Skin epidermis (tissue), 12 donors: ENCODE data around the gene PAMR1.
A peak's percentile ranks its signal among the peaks of the same experiment; 100 is the strongest.

Experiments
- H3K27ac ChIP-seq, 21 experiments: fragments of 200-600 bp; sonication (generic) in 11 of 21; one replicate each; pipeline ENCODE4 v1.5.0; 2020; ENCODE audit warnings: mild to moderate bottlenecking in 3 of 21, inconsistent platforms in 2 of 21, moderate library complexity in 2 of 21
- H3K4me3 ChIP-seq, 7 experiments: fragments of 200-600 bp; sonication (generic) in 2 of 7; one replicate each; pipeline ENCODE4 v1.5.0; 2020; ENCODE audit warnings: inconsistent platforms in 2 of 7, mild to moderate bottlenecking in 2 of 7, moderate library complexity in 1 of 7

Gene PAMR1

DNA sequence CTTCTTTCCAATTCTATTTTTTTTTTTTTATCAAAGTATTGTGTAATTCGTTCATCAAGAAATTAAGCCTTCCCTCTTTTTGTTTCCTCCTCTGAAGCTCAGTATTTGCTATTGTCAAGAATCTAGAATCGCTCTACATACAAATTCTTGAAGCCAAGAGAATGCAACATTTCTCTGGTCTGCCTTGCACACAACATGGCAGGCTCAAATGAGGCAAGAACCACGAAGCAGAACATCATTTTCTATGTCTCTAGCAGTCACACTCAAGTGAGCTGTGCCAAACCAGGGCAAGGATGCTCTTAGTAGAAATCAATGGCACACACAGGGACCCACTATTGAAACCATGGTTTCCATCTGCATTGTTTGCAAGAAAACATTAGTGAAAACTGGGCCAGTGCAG, 59.4 kb downstream of the PAMR1 start:
- H3K27ac ChIP-seq = no peak overlapping the region

GRCh38 chr11:35464308-35464707, 61.1 kb downstream of the PAMR1 start:
- H3K27ac ChIP-seq = no peak overlapping the region
- H3K4me3 ChIP-seq = no peak overlapping the region

More for the DNA sequence above, 59.4 kb downstream of the PAMR1 start:
- no peak overlapping the region for H3K4me3 ChIP-seq

DNA sequence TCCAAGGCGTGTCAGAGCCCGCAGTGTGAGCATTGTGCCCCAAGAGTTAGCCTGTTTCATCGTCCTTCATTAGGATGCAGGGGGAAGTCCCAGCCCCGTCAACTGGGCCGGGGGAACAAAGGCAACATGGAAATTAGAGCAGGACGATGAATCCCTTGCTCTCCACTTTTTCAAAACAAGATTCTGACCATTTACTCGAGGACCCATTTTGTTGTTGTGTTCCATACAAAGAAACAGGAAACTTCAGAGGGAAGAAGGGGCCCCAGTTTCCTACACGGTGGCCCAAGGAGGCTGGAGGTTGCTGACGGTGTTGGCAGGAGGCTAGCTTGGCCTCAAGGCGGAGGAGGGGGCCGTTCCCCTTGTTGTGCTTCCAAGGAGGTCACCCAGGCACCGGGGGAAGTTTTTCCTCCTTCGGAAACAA, 62.1 kb downstream of the PAMR1 start:
- no peak overlapping the region for H3K4me3 ChIP-seq
- no peak overlapping the region for H3K27ac ChIP-seq

GRCh38 chr11:35461917-35462538, 63.4 kb downstream of the PAMR1 start:
- Histone ChIP-seq H3K4me3 (no peak overlapping the region), H3K27ac (no peak overlapping the region)

GRCh38 chr11:35459489-35459888, 65.9 kb downstream of the PAMR1 start:
- H3K27ac ChIP-seq = no peak overlapping the region
- H3K4me3 ChIP-seq = no peak overlapping the region

GRCh38 chr11:35458846-35459245, 66.6 kb downstream of the PAMR1 start:
- Histone ChIP-seq H3K27ac (no peak overlapping the region), H3K4me3 (no peak overlapping the region)

DNA sequence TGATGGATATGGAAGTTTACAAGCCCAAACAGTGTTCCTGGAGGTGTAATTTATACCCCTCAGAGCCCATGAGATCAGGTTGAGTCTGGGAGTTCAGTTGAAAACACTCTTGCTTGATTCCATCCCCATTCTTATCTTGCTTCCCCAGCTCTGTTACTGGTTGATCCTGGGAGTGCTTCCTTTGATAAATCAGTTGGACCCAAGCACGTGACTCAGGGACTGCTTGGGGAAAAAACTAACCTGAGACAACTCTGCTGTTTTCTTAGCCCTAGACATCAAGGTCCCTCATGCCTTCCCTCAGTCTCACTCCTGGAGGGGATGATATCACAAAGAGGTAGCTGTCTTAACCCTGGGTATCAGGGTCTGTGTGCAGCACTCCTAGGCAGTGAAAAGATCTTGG, 71.1 kb downstream of the PAMR1 start:
- Histone ChIP-seq H3K4me3 (no peak overlapping the region), H3K27ac (no peak overlapping the region)

GRCh38 chr11:35436581-35437250, 88.7 kb downstream of the PAMR1 start:
- no peak overlapping the region for H3K4me3 ChIP-seq
- H3K27ac ChIP-seq = no peak overlapping the region

- H3K4me3 ChIP-seq = no peak overlapping the region
- no peak overlapping the region for H3K27ac ChIP-seq
Measured at GRCh38 chr11:35433588-35433987, 91.8 kb downstream of the PAMR1 start.

GRCh38 chr11:35432464-35432863, 93.0 kb downstream of the PAMR1 start:
- Histone ChIP-seq H3K4me3 (no peak overlapping the region), H3K27ac (no peak overlapping the region)

DNA sequence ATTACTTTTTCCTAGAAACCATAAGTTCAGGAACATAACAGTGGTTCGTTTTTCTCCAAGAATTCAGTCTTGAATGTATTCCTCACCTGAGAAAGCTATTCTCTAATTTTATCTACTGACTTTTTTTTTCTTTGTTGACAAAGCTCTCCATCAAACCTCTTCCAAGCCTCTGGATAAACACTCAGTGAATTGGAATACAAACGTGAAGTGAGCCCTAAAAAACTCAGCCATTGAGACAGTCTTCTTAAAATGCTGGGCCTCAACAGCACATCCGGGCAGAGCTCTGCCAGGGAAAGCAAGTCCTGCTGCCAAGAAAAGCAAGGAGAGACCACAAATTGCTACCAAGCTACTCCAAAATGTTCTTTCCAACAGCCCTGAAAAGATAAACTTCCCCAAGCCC, 98.3 kb downstream of the PAMR1 start:
- no peak overlapping the region for H3K27ac ChIP-seq
- H3K4me3 ChIP-seq = no peak overlapping the region

GRCh38 chr11:35426351-35426750, 99.1 kb downstream of the PAMR1 start:
- Histone ChIP-seq H3K4me3 (no peak overlapping the region), H3K27ac (no peak overlapping the region)

DNA sequence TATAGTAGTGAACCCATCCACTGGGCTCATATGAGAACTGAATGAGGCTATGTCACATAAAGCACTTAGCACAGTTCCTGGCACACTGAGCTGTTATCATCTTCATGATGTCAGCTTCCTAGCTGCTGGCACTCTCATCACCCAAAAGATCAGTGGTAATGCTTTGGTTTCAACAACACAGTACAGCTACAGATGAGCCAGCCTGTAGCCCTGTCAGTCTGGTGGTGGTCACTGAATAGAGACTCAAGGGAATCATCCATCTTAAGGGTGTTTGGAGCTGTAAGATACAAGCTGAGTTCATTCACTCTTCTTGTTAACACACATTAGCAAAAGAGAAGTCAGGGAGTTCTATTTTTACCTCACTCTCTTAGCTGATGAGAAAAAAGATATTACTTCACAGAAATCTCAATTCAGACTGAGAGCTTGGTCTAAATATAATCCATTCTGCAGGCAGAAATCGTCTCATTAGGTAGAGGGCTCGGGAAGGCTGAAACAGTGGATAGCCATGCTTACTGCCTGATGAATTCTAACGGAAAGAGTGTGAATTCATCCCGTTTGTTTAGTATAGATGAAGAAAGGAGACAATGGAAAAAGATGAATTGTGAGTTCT, 99.7 kb downstream of the PAMR1 start:
- peak overlapping the region in 1 of 21 experiments; percentile 15 for H3K27ac ChIP-seq
- no peak overlapping the region for H3K4me3 ChIP-seq

- no peak overlapping the region for H3K4me3 ChIP-seq
- H3K27ac ChIP-seq = no peak overlapping the region
Measured at GRCh38 chr11:35424157-35424940, 101.1 kb downstream of the PAMR1 start.

DNA sequence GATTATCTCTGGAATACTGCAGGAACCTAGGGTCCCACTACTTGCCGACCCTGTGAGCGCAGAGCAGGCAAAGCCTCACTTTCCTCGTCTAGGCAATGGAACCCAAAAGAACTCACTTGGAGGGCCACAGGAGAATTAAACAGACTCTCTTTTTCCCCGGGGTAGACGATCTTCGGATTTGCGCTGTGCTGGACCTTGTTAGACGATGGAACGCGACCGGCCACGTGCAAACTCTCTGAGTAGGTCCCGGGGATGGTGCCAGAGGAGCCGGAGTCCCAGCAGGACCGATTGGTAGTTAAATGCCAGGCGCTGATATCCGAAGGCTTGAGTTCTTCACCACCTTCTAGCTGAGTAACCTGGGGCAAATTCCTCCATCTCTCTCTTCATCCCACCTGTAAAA, 105.0 kb downstream of the PAMR1 start:
- H3K4me3 ChIP-seq = peak overlapping the region in 2 of 7 experiments; percentile 20 to 55

DNA sequence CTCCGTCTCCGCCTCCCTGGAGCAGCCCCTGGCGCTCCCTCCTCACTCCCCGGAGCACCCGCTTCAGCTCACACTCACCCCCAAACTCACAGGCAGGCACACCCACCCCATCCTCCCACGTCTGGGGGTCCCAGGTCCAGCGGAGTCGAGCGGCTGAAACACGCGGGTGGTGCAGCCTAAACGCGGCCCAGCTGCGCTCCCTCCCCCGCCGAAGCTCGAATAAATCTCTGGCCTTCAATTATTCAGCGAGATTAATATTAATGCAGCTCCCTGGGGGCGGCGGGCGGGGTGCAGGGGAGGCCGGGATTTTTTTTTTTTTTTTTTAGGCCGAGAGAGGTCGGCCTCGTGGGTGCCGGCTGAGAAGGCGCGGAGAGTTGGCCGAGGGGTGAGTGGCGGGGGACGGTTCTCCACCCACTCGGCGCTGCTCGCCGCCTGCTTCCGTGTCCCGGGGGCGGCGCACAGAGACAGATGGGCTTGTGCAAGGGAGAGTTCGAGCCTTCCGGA, 105.5 kb downstream of the PAMR1 start:
- Histone ChIP-seq H3K27ac (no peak overlapping the region), H3K4me3 (peak overlapping the region; percentile 6 to 55 (median 33))

More for the DNA sequence above, 105.0 kb downstream of the PAMR1 start:
- H3K27ac ChIP-seq = no peak overlapping the region

DNA sequence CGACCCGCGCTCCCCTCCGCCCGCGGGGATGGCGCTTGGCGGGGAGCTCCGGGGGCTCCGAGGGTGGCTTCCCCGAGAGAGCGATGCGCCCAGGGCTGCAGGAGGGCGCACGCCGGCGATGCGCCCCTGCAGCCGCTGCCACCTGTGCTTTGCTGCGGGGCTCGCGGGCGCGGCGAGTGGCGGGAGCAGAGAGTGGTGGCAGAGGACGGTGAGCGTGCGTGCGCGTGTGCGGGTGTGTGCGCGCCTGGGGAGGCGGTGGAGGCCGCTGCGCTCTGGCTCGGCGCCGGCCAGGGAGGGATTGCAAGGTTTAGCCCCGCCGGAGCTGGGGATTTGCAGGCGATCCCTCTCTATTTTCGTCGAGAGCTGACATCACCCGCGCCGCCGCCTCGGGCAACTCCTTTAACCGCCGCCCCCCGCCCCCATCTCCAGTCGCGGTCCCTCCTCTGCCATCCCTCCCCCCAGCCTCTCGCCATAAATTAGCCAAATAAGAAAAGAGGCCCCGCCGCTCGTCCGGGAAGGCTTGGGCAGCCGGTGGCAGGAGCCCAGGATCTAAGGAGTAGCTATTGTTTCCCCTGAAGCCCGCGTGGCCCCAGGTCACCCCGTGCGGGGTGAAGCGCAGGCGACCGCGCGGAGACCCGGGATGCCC, 106.1 kb downstream of the PAMR1 start, which contains the start of gene SLC1A2:
SLC1A2 (minus strand) TSS at position 375 of the 646 bp plus-strand sequence. CDS start 592 bp downstream, outside the sequence.
- H3K27ac ChIP-seq = no peak within 1 kb of the TSS

GRCh38 chr11:35418282-35419183, 106.9 kb downstream of the PAMR1 start:
- Histone ChIP-seq H3K27ac (no peak overlapping the region), H3K4me3 (peak overlapping the region; percentile 6 to 55 (median 33))

More for the DNA sequence above, 106.1 kb downstream of the PAMR1 start, which contains the start of gene SLC1A2:
- H3K4me3 ChIP-seq = peak within 1 kb of the TSS; percentile 6 to 55 (median 33)
